K562 (cell line): ENCODE measurements around the gene GRM2. TPM values are rescaled to one million over a fixed set of nuclear protein-coding genes. Genes with fewer than 3 reads are reported as not detected.

Source experiments
- TBL1XR1 ChIP-seq, 2 experiments: IDR thresholded peaks; 2 replicates each; pipeline ENCODE4 v1.6.1; 2012; ENCODE audit warnings: improper control_type of control experiment in 2 of 2, low read length in 2 of 2, mild to moderate bottlenecking in 1 of 2
- polyA plus RNA-seq, 8 experiments: library from polyadenylated mRNA; depleted of rRNA in 4 of 8; stranded (reverse) in 5 of 8; unstranded in 3 of 8; fragments of >200 nt; fragmentation: Nextera tagmentation in 2 of 8; fragmentation: Illumina TruSeq in 1 of 8; extraction: Ambion mirVana in 2 of 8; extraction: Trizol in 1 of 8; gene quantifications; 2 replicates each; pipeline versions ENCODE4 v1.2.1 to v1.2.3, GENCODE V29; 2011 to 2014; ENCODE audit warnings: inconsistent platforms in 1 of 8, missing spikeins in 1 of 8
- total RNA-seq, 7 experiments: library from RNA; depleted of rRNA in 6 of 7; stranded (reverse); fragments of >200 nt in 6 of 7; fragmentation: Illumina TruSeq in 2 of 7; extraction: Trizol in 2 of 7; gene quantifications; 2 replicates each; pipeline versions ENCODE4 v1.2.1 to v1.2.3, GENCODE V29; 2011 to 2021; ENCODE audit warnings: low replicate concordance in 1 of 7
- TF ChIP-seq, protein P1 (sequence below): sonication (generic); formaldehyde crosslinking; IDR thresholded peaks from 2 replicates; pipeline ENCODE4 v1.8.0; 2022; ENCODE audit warnings: missing genetic modification reagents, mild to moderate bottlenecking, moderate library complexity, borderline replicate concordance
- TF ChIP-seq, protein P2 (sequence below): sonication (generic); formaldehyde crosslinking; IDR thresholded peaks from 2 replicates; pipeline ENCODE4 v1.8.1; 2022; ENCODE audit warnings: missing genetic modification reagents
- TF ChIP-seq, protein P3 (sequence below): fragments of 450-650 bp; formaldehyde crosslinking; IDR thresholded peaks from 2 replicates; pipeline ENCODE4 v1.4.0; 2020; ENCODE audit warnings: mild to moderate bottlenecking, moderate library complexity
- TF ChIP-seq, protein P4 (sequence below), 3 experiments: IDR thresholded peaks in 2 of 3; conservative IDR thresholded peaks in 1 of 3; 2 replicates each; pipeline ENCODE4 v1.5.1; 2011 to 2012; ENCODE audit warnings: low read length in 3 of 3, mild to moderate bottlenecking in 3 of 3, control low read depth in 2 of 3, improper control_type of control experiment in 1 of 3, inconsistent platforms in 1 of 3, low read depth in 1 of 3, mixed read lengths in 1 of 3, moderate library complexity in 1 of 3; ENCODE audit not compliant: insufficient read depth in 2 of 3

The GRM2 gene
- total and polyA plus RNA-seq, 9 of the 15 experiments (the other 6 are each of a cell fraction or from before 2014, with no cell fraction given), result not detected

DNA sequence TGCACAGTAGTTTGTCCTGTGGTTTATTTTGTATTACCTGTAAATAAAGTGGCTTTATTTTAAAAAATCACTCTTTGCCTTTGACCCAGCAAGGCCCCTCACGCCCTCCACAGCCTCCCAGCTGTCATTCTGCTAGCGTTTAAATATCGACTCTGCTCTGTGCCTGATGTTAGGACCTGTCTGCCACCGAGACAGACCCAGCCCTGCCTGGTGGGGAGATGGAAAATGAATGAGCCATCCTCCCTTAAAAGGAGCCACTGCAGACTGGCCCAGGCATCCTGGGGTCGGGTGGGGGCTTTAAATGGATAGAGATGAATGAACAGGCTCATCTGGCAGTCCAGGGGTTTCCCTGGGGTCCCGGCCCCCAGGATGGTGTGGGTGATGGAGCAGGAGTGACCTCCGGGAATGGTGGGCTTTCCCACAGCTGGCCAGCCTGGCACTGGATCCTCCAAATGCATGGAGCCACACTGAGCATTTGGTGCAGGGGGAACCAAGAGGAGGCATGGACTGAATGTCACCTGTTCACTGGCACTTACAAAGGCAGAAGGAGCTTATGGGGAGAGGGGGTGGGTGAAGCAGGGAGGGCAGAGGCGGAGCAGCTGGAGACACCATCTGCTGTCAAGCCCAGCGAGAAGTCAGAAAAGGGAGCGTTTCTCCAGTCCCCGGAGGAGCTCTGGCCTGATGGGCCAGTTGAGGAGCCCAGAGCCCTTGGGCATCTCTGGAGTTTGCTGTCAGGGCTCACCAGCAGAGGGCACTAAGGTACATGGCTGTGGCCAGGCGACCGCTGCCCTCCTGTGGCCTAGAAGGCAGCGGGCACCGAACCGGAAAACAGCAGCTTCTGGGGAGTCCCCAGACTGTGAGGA lies 11.9 kb downstream of the GRM2 start (continued):
- TF ChIP-seq, protein P1, sequence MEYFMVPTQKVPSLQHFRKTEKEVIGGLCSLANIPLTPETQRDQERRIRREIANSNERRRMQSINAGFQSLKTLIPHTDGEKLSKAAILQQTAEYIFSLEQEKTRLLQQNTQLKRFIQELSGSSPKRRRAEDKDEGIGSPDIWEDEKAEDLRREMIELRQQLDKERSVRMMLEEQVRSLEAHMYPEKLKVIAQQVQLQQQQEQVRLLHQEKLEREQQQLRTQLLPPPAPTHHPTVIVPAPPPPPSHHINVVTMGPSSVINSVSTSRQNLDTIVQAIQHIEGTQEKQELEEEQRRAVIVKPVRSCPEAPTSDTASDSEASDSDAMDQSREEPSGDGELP (CRISPR knock-in tag), result peak; percentile 23; the same call in 1 of the 2 replicates
- TF ChIP-seq, protein P2, sequence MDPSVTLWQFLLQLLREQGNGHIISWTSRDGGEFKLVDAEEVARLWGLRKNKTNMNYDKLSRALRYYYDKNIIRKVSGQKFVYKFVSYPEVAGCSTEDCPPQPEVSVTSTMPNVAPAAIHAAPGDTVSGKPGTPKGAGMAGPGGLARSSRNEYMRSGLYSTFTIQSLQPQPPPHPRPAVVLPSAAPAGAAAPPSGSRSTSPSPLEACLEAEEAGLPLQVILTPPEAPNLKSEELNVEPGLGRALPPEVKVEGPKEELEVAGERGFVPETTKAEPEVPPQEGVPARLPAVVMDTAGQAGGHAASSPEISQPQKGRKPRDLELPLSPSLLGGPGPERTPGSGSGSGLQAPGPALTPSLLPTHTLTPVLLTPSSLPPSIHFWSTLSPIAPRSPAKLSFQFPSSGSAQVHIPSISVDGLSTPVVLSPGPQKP (CRISPR knock-in tag), result no peak
- TF ChIP-seq TBL1XR1 (IDR thresholded peaks at IDR 0.05; ENCODE audit: low read length in 2 of 2), result no peak
- TF ChIP-seq, protein P3, sequence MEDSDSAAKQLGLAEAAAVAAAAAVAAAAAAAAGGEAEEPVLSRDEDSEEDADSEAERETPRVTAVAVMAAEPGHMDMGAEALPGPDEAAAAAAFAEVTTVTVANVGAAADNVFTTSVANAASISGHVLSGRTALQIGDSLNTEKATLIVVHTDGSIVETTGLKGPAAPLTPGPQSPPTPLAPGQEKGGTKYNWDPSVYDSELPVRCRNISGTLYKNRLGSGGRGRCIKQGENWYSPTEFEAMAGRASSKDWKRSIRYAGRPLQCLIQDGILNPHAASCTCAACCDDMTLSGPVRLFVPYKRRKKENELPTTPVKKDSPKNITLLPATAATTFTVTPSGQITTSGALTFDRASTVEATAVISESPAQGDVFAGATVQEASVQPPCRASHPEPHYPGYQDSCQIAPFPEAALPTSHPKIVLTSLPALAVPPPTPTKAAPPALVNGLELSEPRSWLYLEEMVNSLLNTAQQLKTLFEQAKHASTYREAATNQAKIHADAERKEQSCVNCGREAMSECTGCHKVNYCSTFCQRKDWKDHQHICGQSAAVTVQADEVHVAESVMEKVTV, result peak; percentile 45; the same call in 1 of the 2 replicates
- TF ChIP-seq, protein P4, sequence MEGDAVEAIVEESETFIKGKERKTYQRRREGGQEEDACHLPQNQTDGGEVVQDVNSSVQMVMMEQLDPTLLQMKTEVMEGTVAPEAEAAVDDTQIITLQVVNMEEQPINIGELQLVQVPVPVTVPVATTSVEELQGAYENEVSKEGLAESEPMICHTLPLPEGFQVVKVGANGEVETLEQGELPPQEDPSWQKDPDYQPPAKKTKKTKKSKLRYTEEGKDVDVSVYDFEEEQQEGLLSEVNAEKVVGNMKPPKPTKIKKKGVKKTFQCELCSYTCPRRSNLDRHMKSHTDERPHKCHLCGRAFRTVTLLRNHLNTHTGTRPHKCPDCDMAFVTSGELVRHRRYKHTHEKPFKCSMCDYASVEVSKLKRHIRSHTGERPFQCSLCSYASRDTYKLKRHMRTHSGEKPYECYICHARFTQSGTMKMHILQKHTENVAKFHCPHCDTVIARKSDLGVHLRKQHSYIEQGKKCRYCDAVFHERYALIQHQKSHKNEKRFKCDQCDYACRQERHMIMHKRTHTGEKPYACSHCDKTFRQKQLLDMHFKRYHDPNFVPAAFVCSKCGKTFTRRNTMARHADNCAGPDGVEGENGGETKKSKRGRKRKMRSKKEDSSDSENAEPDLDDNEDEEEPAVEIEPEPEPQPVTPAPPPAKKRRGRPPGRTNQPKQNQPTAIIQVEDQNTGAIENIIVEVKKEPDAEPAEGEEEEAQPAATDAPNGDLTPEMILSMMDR (IDR thresholded peaks at IDR 0.05 in 2 of 3, conservative IDR thresholded peaks at IDR 0.05 in 1 of 3; ENCODE audit: insufficient read depth in 2 of 3, low read depth in 1 of 3, low read length in 3 of 3), result peak; percentile 84 to 100 (median 98)
